CD4-positive, alpha-beta T cell treated with Interleukin-17A for 4 hours (primary cell): ENCODE results near the gene CTSF.

Experiments
- DNase-seq: peaks from one replicate; pipeline ENCODE4 v3.0.0-alpha.2; 2020; ENCODE audit warnings: mixed read lengths

The CTSF gene

DNA sequence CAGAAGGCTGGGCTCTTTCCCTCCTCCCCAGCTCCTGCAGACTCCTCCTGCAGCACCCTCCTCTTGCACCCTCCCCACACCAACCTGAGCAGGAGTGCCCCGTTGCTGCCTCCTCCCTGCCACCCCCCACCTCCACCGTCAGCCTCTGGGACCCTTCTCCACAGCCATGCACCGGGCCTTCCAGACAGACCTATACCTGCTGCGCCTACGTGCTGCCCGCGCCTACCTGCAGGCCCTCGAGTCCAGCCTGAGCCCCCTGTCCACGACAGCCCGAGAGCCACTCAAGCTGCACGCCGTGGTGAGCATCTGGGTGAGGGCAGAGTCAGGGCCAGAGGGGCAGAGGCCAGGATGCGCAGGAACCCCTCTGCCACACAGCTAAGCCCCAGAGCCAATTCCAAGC lies 38.8 kb downstream of the CTSF start:
- no peak for DNase-seq

DNA sequence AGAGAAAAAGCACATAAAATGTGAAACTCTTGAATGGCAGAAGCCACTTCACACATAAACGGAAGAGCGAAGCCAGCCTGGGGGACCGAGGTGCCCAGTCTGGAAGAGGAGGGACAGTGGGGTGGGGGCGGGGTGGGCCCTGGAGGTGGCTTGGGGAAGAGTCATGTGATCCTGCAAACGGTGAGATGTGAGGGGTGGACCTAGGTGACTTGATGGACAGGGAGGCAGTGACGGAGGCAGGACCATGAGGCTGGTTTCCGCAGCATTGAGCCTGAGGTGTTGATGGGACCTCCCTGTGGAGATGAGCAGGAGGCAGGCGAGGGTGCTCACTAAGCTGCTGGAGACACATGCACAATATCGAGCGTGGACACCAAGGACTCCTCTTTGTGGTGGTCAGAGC lies 39.3 kb downstream of the CTSF start:
- no peak for DNase-seq

DNA sequence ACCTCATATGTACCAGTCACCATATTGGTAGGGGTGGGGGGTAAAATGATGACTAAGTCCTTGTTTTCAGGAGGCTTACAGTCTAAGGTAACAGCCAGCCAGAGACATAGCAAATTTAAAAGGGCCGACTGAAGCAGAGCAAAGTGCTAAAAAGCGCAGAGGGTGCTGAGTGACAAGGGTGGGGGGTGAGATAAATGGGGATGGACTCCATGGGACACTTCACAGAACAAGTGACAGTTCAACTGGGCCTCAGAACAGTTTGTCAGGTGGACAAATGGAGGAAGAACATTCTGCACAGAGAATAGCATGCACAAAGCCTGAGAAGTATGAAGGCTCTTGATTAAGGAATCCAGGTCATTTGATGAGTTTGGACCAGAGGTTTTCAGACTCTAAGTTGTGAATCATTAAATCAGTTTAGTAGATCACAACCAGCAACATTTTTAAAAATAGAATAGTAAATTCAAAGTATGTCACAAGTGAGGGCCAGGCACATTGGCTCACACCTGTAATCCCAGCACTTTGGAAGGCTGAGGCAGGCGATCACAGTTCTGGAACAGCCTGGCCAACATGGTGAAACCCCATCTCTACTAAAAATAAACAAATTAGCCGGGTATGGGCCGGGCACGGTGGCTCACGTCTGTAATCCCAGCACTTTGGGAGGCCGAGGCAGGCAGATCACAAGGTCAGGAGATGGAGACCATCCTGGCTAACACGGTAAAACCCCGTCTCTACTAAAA lies 43.9 kb downstream of the CTSF start:
- no peak for DNase-seq

DNA sequence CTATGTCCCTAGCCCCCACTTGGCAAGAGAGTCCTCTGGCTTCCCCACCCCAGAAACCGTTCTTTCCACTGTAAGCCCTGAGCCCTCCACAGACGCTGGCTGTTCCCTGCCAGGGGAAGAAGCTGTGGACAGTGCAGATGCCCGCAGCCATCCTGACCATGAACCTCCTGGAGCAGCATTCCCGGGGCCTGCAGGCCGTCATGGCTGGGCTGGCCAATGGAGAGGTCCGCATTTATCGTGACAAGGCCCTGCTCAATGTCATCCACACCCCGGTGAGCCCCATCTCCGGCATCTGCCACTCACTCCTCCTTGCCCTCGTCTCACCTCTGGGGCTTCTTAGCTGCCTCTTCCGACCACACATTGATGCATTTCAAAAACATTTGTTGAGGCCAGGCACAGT lies 44.8 kb downstream of the CTSF start:
- no peak for DNase-seq
